ENCODE data around the gene BCL2L1. TPM values are rescaled to one million over a fixed set of nuclear protein-coding genes. Genes with fewer than 3 reads are reported as not detected.

The BCL2L1 gene
- polyA plus RNA-seq, 1 donor = 58.5 TPM

GRCh38 chr20:31691646-31692275 lies 30.9 kb downstream of the BCL2L1 start:
- DNase-seq = no peak
- Histone ChIP-seq H3K36me3 (ENCODE audit: control insufficient read depth, insufficient read depth, low read length) (peaks cover 14% of the 10 kb centered on the region), H3K4me1 (ENCODE audit: control insufficient read depth, insufficient read depth, low read length) (peaks cover 24% of the 10 kb centered on the region), H3K4me3 (ENCODE audit: low read length) (no peak overlapping the region), H3K27ac (ENCODE audit: low read length) (no peak overlapping the region), H3K27me3 (ENCODE audit: control insufficient read depth, insufficient read depth, low read length) (no peaks in the 10 kb centered on the region), H3K9me3 (ENCODE audit: control insufficient read depth, low read depth, low read length) (no peaks in the 10 kb centered on the region)
- WGBS (ENCODE audit: insufficient coverage, low lambda C conversion rate) = no CpG with 5 or more reads among the region's 1 CpG

- WGBS (ENCODE audit: insufficient coverage, low lambda C conversion rate) = 100% methylated on average over 1 of the region's 3 CpGs
- no peaks in the 10 kb centered on the region for H3K9me3 ChIP-seq (ENCODE audit: control insufficient read depth, low read depth, low read length)
- H3K27me3 ChIP-seq (ENCODE audit: control insufficient read depth, insufficient read depth, low read length) = no peaks in the 10 kb centered on the region
- no peak overlapping the region for H3K4me3 ChIP-seq (ENCODE audit: low read length)
- H3K36me3 ChIP-seq (ENCODE audit: control insufficient read depth, insufficient read depth, low read length) = peaks cover 14% of the 10 kb centered on the region
- no peak overlapping the region for H3K27ac ChIP-seq (ENCODE audit: low read length)
- peaks cover 23% of the 10 kb centered on the region for H3K4me1 ChIP-seq (ENCODE audit: control insufficient read depth, insufficient read depth, low read length)
- no peak for DNase-seq
These were observed 32.5 kb downstream of the BCL2L1 start for GRCh38 chr20:31690124-31690666.

GRCh38 chr20:31689141-31689540 lies 33.5 kb downstream of the BCL2L1 start:
- peaks cover 16% of the 10 kb centered on the region for H3K36me3 ChIP-seq (ENCODE audit: control insufficient read depth, insufficient read depth, low read length)
- no peak overlapping the region for H3K27ac ChIP-seq (ENCODE audit: low read length)
- no peaks in the 10 kb centered on the region for H3K9me3 ChIP-seq (ENCODE audit: control insufficient read depth, low read depth, low read length)
- WGBS (ENCODE audit: insufficient coverage, low lambda C conversion rate) = 100% methylated on average over 3 of the region's 5 CpGs
- no peaks in the 10 kb centered on the region for H3K27me3 ChIP-seq (ENCODE audit: control insufficient read depth, insufficient read depth, low read length)
- peaks cover 14% of the 10 kb centered on the region for H3K4me1 ChIP-seq (ENCODE audit: control insufficient read depth, insufficient read depth, low read length)
- H3K4me3 ChIP-seq (ENCODE audit: low read length) = no peak overlapping the region
- no peak for DNase-seq

DNA sequence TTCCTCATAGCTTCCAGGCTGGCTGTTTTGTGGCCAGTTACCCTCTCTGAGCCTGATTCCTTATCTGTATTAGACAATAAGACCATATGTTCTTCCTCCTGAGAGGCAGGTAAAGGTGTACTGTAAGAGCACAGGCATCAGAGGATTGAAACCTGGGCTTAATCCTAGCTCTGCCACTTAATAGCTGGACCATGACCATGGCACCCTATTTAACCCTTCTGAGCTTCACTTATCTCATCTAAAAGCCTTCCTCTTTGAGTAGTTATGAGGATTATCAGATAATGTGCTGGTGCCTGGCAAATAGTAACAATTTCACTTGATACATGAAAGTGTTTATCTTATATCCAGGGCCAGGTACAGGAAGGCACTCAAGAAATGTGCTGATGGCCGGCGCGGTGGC lies 34.9 kb downstream of the BCL2L1 start:
- Histone ChIP-seq H3K36me3 (ENCODE audit: control insufficient read depth, insufficient read depth, low read length) (peaks cover 19% of the 10 kb centered on the region), H3K9me3 (ENCODE audit: control insufficient read depth, low read depth, low read length) (no peaks in the 10 kb centered on the region), H3K4me1 (ENCODE audit: control insufficient read depth, insufficient read depth, low read length) (peaks cover 10% of the 10 kb centered on the region), H3K4me3 (ENCODE audit: low read length) (no peak overlapping the region), H3K27me3 (ENCODE audit: control insufficient read depth, insufficient read depth, low read length) (no peaks in the 10 kb centered on the region), H3K27ac (ENCODE audit: low read length) (no peak overlapping the region)
- WGBS (ENCODE audit: insufficient coverage, low lambda C conversion rate) = no CpG with 5 or more reads among the region's 3 CpGs
- DNase-seq = no peak

- Histone ChIP-seq H3K27me3 (ENCODE audit: control insufficient read depth, insufficient read depth, low read length) (no peaks in the 10 kb centered on the region), H3K27ac (ENCODE audit: low read length) (peak overlapping the region; percentile 54), H3K36me3 (ENCODE audit: control insufficient read depth, insufficient read depth, low read length) (peaks cover 21% of the 10 kb centered on the region), H3K4me3 (ENCODE audit: low read length) (no peak overlapping the region), H3K9me3 (ENCODE audit: control insufficient read depth, low read depth, low read length) (no peaks in the 10 kb centered on the region), H3K4me1 (ENCODE audit: control insufficient read depth, insufficient read depth, low read length) (peaks cover 10% of the 10 kb centered on the region)
- DNase-seq = peak in 1 of 2 donors; percentile 62
- WGBS (ENCODE audit: insufficient coverage, low lambda C conversion rate) = no CpG with 5 or more reads among the region's 2 CpGs
These were observed 36.6 kb downstream of the BCL2L1 start for GRCh38 chr20:31685853-31686643.

- DNase-seq = no peak
- WGBS (ENCODE audit: insufficient coverage, low lambda C conversion rate) = no CpG with 5 or more reads among the region's 11 CpGs
- H3K4me3 ChIP-seq (ENCODE audit: low read length) = no peak overlapping the region
- no peaks in the 10 kb centered on the region for H3K27me3 ChIP-seq (ENCODE audit: control insufficient read depth, insufficient read depth, low read length)
- H3K9me3 ChIP-seq (ENCODE audit: control insufficient read depth, low read depth, low read length) = no peaks in the 10 kb centered on the region
- H3K4me1 ChIP-seq (ENCODE audit: control insufficient read depth, insufficient read depth, low read length) = peaks cover 10% of the 10 kb centered on the region
- H3K27ac ChIP-seq (ENCODE audit: low read length) = no peak overlapping the region
- peaks cover 24% of the 10 kb centered on the region for H3K36me3 ChIP-seq (ENCODE audit: control insufficient read depth, insufficient read depth, low read length)
These were observed 38.3 kb downstream of the BCL2L1 start for GRCh38 chr20:31684153-31685015.

GRCh38 chr20:31682927-31683326 lies 39.7 kb downstream of the BCL2L1 start:
- DNase-seq = peak in 1 of 2 donors; percentile 1
- peaks cover 10% of the 10 kb centered on the region for H3K4me1 ChIP-seq (ENCODE audit: control insufficient read depth, insufficient read depth, low read length)
- no peak overlapping the region for H3K27ac ChIP-seq (ENCODE audit: low read length)
- H3K9me3 ChIP-seq (ENCODE audit: control insufficient read depth, low read depth, low read length) = no peaks in the 10 kb centered on the region
- H3K4me3 ChIP-seq (ENCODE audit: low read length) = no peak overlapping the region
- 100% methylated on average over 1 of the region's 2 CpGs for WGBS (ENCODE audit: insufficient coverage, low lambda C conversion rate)
- peaks cover 30% of the 10 kb centered on the region for H3K36me3 ChIP-seq (ENCODE audit: control insufficient read depth, insufficient read depth, low read length)
- no peaks in the 10 kb centered on the region for H3K27me3 ChIP-seq (ENCODE audit: control insufficient read depth, insufficient read depth, low read length)

- Histone ChIP-seq H3K4me1 (ENCODE audit: control insufficient read depth, insufficient read depth, low read length) (peaks cover 10% of the 10 kb centered on the region), H3K27me3 (ENCODE audit: control insufficient read depth, insufficient read depth, low read length) (no peaks in the 10 kb centered on the region), H3K36me3 (ENCODE audit: control insufficient read depth, insufficient read depth, low read length) (peaks cover 28% of the 10 kb centered on the region), H3K9me3 (ENCODE audit: control insufficient read depth, low read depth, low read length) (no peaks in the 10 kb centered on the region), H3K27ac (ENCODE audit: low read length) (no peak overlapping the region), H3K4me3 (ENCODE audit: low read length) (no peak overlapping the region)
- no peak for DNase-seq
- WGBS (ENCODE audit: insufficient coverage, low lambda C conversion rate) = no CpG with 5 or more reads among the region's 3 CpGs
These were observed 40.3 kb downstream of the BCL2L1 start for GRCh38 chr20:31682352-31682751.

DNA sequence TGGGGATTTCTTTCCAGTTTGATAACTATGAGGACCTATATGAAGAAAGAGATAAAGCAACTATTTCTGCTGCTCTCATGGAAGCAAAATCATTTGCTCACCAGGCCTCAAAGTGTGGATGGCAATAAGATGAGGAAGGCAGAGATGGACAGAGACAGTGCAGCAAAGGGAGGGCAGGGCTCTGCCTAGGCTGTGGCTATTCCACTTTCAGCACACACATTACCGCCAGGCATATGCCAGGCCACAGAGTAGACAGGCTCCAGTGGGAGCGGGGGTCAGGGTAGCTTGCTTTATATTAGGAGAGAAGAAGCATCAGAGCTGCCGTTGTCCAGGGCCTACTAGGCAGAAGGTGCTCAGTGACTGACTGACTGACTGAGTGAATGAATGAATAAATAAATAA lies 40.9 kb downstream of the BCL2L1 start:
- Histone ChIP-seq H3K27ac (ENCODE audit: low read length) (no peak overlapping the region), H3K36me3 (ENCODE audit: control insufficient read depth, insufficient read depth, low read length) (peaks cover 28% of the 10 kb centered on the region)
- WGBS (ENCODE audit: insufficient coverage, low lambda C conversion rate) = no CpG with 5 or more reads among the region's 3 CpGs

GRCh38 chr20:31681128-31681727 lies 41.4 kb downstream of the BCL2L1 start:
- H3K4me1 ChIP-seq (ENCODE audit: control insufficient read depth, insufficient read depth, low read length) = peaks cover 5% of the 10 kb centered on the region
- 100% methylated on average over 2 of the region's 7 CpGs for WGBS (ENCODE audit: insufficient coverage, low lambda C conversion rate)
- H3K27ac ChIP-seq (ENCODE audit: low read length) = no peak overlapping the region
- no peak overlapping the region for H3K4me3 ChIP-seq (ENCODE audit: low read length)
- H3K27me3 ChIP-seq (ENCODE audit: control insufficient read depth, insufficient read depth, low read length) = no peaks in the 10 kb centered on the region
- H3K9me3 ChIP-seq (ENCODE audit: control insufficient read depth, low read depth, low read length) = no peaks in the 10 kb centered on the region
- H3K36me3 ChIP-seq (ENCODE audit: control insufficient read depth, insufficient read depth, low read length) = peaks cover 33% of the 10 kb centered on the region
- peak in 1 of 2 donors; percentile 2 for DNase-seq

More for the DNA sequence above, 40.9 kb downstream of the BCL2L1 start:
- H3K4me3 ChIP-seq (ENCODE audit: low read length) = no peak overlapping the region
- H3K9me3 ChIP-seq (ENCODE audit: control insufficient read depth, low read depth, low read length) = no peaks in the 10 kb centered on the region
- H3K27me3 ChIP-seq (ENCODE audit: control insufficient read depth, insufficient read depth, low read length) = no peaks in the 10 kb centered on the region
- DNase-seq = no peak
- H3K4me1 ChIP-seq (ENCODE audit: control insufficient read depth, insufficient read depth, low read length) = peaks cover 10% of the 10 kb centered on the region

Measured in large intestine (tissue), 3 donors.